Esophagus squamous epithelium (tissue), 5 donors: ENCODE data around the gene SPNS2. TPM values are rescaled to one million over a fixed set of nuclear protein-coding genes. Genes with fewer than 3 reads are reported as not detected.
A peak's percentile ranks its signal among the peaks of the same experiment; 100 is the strongest.

Experiments
- DNase-seq: peaks from one replicate; lab custom pipeline; 2025; lab: John Stamatoyannopoulos, UW
- H3K27ac ChIP-seq, 4 donors: fragments of 200-600 bp; sonication (generic); one replicate each; pipeline ENCODE4 v1.5.1; 2016 to 2019; ENCODE audit warnings: mild to moderate bottlenecking in 1 of 4
- H3K27me3 ChIP-seq, 4 donors: fragments of 200-600 bp; sonication (generic); 1 replicate in 3 of 4; 2 replicates in 1 of 4; pipeline versions ENCODE4 v1.5.1 to v1.6.0; 2017 to 2021; ENCODE audit warnings: antibody characterized with exemption in 1 of 4
- H3K36me3 ChIP-seq, 3 donors: fragments of 200-600 bp; sonication (generic); one replicate each; pipeline ENCODE4 v1.5.1; 2016 to 2019
- H3K4me1 ChIP-seq, 3 donors: fragments of 200-600 bp; sonication (generic); one replicate each; pipeline ENCODE4 v1.5.1; 2017 to 2019
- H3K4me3 ChIP-seq, 4 donors: fragments of 200-600 bp; sonication (generic); 1 replicate in 3 of 4; 2 replicates in 1 of 4; pipeline ENCODE4 v1.5.1; 2016 to 2019; ENCODE audit warnings: mild to moderate bottlenecking in 2 of 4, moderate library complexity in 1 of 4
- H3K9me3 ChIP-seq, 3 donors: fragments of 200-600 bp; sonication (generic); one replicate each; pipeline ENCODE4 v1.5.1; 2016 to 2019
- POLR2A ChIP-seq, 4 donors: fragments of 450-650 bp; IDR thresholded peaks; one replicate each; pipeline ENCODE4 v1.6.1; 2017; ENCODE audit warnings: antibody characterized with exemption in 4 of 4, mild to moderate bottlenecking in 4 of 4, moderate library complexity in 3 of 4
- WGBS, 2 donors: methylation state at CpG; one replicate each; pipeline ENCODE4 v1.1.5; 2018; 5-methylcytosine and 5-hydroxymethylcytosine counted together
- intact Hi-C: fragments of 100-400 bp; cut with DNase I; formaldehyde crosslinking; loops from one replicate; pipeline ENCODE4 v1.15.0; 2022
- total RNA-seq, 4 donors: library from RNA; depleted of rRNA; stranded (reverse); fragments of >200 nt; gene quantifications; one replicate each; pipeline ENCODE4 v1.1.0, GENCODE V29; 2016
- TF ChIP-seq, protein P1 (sequence below), 6 experiments: fragments of 450-650 bp in 4 of 6; fragments of 200-600 bp in 2 of 6; sonication (generic) in 2 of 6; IDR thresholded peaks; one replicate each; pipeline ENCODE4 v1.5.1; 2016 to 2019; ENCODE audit warnings: antibody characterized with exemption in 6 of 6, mild to moderate bottlenecking in 4 of 6, moderate library complexity in 4 of 6
- donor health status: DM: yes; HTN: yes; CAD: no.

The SPNS2 gene
- total RNA-seq, 4 donors from 2014 or later = 36.8 to 66.6 (median 47.6) TPM

DNA sequence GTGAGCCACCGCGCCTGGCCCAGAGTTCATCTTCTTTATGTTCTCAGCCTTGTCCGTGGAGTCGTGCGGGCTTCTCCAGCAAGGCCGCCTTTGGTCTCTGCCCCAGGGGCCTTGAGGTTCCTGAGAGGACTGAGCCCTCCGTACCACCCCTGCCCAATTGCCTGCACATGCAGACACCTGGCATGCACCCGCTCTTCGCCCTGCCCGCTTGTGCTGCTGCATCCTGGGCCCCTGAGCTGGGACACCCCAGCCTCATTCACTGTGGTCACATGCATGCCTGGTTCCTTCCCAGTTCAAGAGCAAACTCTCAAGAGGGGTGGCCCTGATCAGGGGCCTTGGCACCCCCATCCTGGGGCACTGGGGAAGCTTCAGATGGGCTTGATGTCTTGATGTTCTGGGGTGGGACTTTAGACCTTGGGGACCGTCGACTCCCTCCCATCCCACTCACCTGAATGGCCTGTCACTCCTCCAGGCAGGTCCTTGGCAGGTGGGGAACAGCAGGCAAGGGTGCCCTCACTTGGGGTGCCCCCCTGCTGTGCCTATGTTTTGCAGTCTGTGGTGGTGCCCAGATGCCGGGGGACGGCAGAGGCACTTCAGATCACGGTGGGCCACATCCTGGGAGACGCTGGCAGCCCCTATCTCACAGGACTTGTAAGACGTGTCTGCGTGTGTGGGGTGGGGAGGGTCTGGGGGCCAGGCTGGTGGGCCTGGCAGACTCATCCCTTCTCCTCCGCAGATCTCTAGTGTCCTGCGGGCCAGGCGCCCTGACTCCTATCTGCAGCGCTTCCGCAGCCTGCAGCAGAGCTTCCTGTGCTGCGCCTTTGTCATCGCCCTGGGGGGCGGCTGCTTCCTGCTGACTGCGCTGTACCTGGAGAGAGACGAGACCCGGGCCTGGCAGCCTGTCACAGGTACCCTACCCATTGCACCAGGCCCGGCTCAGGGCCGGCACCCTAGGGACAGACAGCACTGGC, 12.7 kb upstream of the SPNS2 start:
- H3K9me3 ChIP-seq = no peaks in the 10 kb centered on the region
- H3K27ac ChIP-seq = peak overlapping the region in 1 of 4 donors; percentile 7
- no peaks in the 10 kb centered on the region for H3K36me3 ChIP-seq
- WGBS, 2 donors = 73 to 74% methylated on average over 5 to 17 of the region's 31 CpGs
- no peak for DNase-seq
- no peaks in the 10 kb centered on the region for H3K27me3 ChIP-seq
- TF ChIP-seq POLR2A (IDR thresholded peaks at IDR 0.05) = no peak
- TF ChIP-seq, protein P1, sequence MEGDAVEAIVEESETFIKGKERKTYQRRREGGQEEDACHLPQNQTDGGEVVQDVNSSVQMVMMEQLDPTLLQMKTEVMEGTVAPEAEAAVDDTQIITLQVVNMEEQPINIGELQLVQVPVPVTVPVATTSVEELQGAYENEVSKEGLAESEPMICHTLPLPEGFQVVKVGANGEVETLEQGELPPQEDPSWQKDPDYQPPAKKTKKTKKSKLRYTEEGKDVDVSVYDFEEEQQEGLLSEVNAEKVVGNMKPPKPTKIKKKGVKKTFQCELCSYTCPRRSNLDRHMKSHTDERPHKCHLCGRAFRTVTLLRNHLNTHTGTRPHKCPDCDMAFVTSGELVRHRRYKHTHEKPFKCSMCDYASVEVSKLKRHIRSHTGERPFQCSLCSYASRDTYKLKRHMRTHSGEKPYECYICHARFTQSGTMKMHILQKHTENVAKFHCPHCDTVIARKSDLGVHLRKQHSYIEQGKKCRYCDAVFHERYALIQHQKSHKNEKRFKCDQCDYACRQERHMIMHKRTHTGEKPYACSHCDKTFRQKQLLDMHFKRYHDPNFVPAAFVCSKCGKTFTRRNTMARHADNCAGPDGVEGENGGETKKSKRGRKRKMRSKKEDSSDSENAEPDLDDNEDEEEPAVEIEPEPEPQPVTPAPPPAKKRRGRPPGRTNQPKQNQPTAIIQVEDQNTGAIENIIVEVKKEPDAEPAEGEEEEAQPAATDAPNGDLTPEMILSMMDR (IDR thresholded peaks at IDR 0.05) = no peak
- intact Hi-C loops = no loop called here
- peak overlapping the region in 2 of 4 donors; percentile 23 to 36 for H3K4me3 ChIP-seq
- peaks cover 0 to 32% (median 9%) of the 10 kb centered on the region in 3 donors for H3K4me1 ChIP-seq

DNA sequence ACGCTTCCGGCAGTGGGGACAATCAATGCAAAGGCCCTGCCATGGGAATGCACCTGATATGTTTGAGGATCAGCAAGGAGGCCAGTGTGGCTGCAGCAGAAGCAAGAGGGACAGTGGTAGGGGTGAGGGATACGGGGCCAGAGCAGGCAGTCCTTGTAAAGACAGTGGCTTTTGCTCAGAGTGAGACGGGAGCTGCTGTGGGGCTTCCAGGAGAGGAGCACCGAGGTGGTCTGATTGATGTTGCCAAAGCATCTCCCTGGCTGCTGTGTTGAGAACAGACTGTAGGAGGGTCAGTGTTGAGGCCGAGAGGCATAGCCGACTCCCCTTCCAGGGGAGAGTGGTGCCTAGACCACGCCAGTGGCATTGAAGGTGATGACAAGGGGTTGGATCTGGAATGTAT, 11.4 kb upstream of the SPNS2 start:
- Histone ChIP-seq H3K4me1 (peaks cover 0 to 28% (median 4%) of the 10 kb centered on the region in 3 donors), H3K36me3 (no peaks in the 10 kb centered on the region), H3K9me3 (no peaks in the 10 kb centered on the region), H3K27me3 (no peaks in the 10 kb centered on the region), H3K4me3 (no peak overlapping the region), H3K27ac (no peak overlapping the region)
- no peak for TF ChIP-seq POLR2A (IDR thresholded peaks at IDR 0.05)
- TF ChIP-seq, protein P1 (IDR thresholded peaks at IDR 0.05) = no peak
- 79 to 85% methylated on average over 5 to 8 of the region's 8 CpGs for WGBS, 2 donors
- intact Hi-C loops = no loop called here
- no peak for DNase-seq

DNA sequence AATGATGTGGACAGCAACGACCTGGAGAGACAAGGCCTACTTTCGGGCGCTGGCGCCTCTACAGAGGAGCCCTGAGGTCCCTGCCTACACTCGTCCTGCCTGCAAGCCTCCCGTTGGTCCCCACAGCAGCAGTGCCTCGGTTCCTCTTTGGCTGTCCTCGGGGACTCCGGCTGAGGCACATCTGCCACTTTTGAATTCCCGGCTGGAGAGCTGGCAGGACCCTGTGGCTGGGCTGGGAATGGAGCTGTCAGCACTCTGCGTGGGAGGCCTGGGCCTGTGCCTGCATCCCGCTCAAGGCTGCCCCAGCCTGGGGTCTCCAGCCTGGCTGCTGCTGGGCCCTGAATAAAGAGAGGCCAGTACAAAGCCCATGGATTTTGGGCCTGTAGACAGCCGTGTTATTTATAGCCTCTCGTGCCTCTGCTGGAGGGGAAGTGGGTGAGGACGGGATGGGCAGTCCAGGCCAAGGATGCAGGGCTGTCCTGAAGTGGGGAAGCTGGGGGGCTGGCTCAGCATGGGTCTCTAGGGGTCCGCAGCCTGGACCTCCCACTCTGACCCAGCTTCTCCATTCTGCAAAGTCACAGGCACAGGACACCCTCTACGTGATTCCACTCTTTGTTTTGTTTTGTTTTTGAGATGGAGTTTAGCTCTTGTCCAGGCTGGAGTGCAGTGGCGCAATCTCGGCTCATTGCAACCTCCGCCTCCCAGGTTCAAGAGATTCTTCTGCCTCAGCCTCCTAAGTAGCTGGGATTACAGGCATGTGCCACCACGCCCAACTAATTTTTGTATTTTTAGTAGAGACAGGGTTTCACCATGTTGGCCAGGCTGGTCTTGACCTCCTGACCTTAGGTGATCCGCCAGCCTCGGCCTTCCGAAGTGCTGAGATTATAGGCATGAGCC, 10.6 kb upstream of the SPNS2 start:
- 85 to 86% methylated on average over 9 to 12 of the region's 24 CpGs for WGBS, 2 donors
- no peaks in the 10 kb centered on the region for H3K36me3 ChIP-seq
- H3K27me3 ChIP-seq = no peaks in the 10 kb centered on the region
- intact Hi-C loops = no loop called here
- H3K4me3 ChIP-seq = no peak overlapping the region
- DNase-seq = no peak
- H3K9me3 ChIP-seq = no peaks in the 10 kb centered on the region
- TF ChIP-seq, protein P1 (IDR thresholded peaks at IDR 0.05) = no peak
- no peak for TF ChIP-seq POLR2A (IDR thresholded peaks at IDR 0.05)
- H3K4me1 ChIP-seq = peaks cover 0 to 29% (median under 1%) of the 10 kb centered on the region in 3 donors
- no peak overlapping the region for H3K27ac ChIP-seq

DNA sequence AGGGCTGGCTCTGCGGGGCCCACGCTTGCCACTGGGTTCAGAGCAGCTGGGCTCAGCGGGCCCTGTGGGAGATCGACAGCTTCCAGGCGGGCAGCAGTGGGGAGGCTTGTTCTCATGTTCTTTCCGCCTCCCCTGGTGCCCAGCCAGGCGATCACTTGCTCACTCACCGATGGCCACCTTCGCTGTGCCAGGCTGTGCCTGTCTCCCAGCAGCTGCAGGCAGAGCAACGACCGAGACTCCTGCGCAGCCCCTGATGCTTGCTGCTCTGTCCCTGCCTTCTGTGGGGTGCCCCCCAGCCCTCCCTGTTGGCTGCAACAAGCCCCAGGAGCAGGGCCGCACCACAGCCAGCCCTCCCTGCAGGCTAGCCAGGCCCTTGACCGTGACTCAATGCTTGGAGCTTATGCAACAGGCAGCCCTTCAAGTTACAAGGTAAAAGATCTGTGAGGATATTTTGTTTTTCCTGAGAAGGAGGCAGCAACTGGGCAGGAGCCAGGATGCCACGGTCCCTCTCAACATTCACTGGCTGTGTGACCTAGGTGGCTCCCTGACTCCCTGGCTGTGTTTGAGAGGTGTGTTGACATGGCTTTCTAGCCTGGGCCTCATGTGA, 9.6 kb upstream of the SPNS2 start:
- H3K9me3 ChIP-seq = no peaks in the 10 kb centered on the region
- no peaks in the 10 kb centered on the region for H3K36me3 ChIP-seq
- no peak for DNase-seq
- H3K27ac ChIP-seq = peak overlapping the region in 2 of 4 donors; percentile 38 to 43
- no peaks in the 10 kb centered on the region for H3K27me3 ChIP-seq
- intact Hi-C loops = no loop called here
- 75 to 100% methylated on average over 1 to 2 of the region's 15 CpGs for WGBS, 2 donors
- no peak overlapping the region for H3K4me3 ChIP-seq
- TF ChIP-seq, protein P1 (IDR thresholded peaks at IDR 0.05) = no peak
- no peak for TF ChIP-seq POLR2A (IDR thresholded peaks at IDR 0.05)
- H3K4me1 ChIP-seq = peaks cover 0 to 28% (median 0%) of the 10 kb centered on the region in 3 donors
